ENCODE measurements around the gene HAGH. TPM values are rescaled to one million over a fixed set of nuclear protein-coding genes. Genes with fewer than 3 reads are reported as not detected.

HAGH gene
- polyA plus RNA-seq, 1 donor from 2014 or later = 163 TPM

GRCh38 chr16:1794908-1795666, 31.5 kb downstream of the HAGH start:
- Histone ChIP-seq H3K9me3 (ENCODE audit: low read length) (no peaks in the 10 kb centered on the region), H3K4me3 (ENCODE audit: low read length) (no peak overlapping the region), H3K9me2 (ENCODE audit: insufficient read depth, low read length) (no peaks in the 10 kb centered on the region), H4K20me1 (ENCODE audit: insufficient read depth) (no peaks in the 10 kb centered on the region), H2AFZ (ENCODE audit: low read depth, low read length) (no peak overlapping the region), H3K4me2 (ENCODE audit: low read length) (no peak overlapping the region), H3K27me3 (ENCODE audit: insufficient read depth, low read depth, low read length) (no peaks in the 10 kb centered on the region), H3K27ac (ENCODE audit: low read length) (no peak overlapping the region), H3F3A (ENCODE audit: insufficient read depth, low read length, poor library complexity, severe bottlenecking) (no peaks in the 10 kb centered on the region), H3K9ac (ENCODE audit: low read length) (no peak overlapping the region), H3K79me2 (replicated peaks; ENCODE audit: insufficient read depth, low read length) (no peaks in the 10 kb centered on the region), H3K36me3 (ENCODE audit: insufficient read depth, low read length) (no peaks in the 10 kb centered on the region)
- no peak for TF ChIP-seq EP300 (conservative IDR thresholded peaks at IDR 0.05; ENCODE audit: poor library complexity, severe bottlenecking)
- TF ChIP-seq POLR2AphosphoS5 (IDR thresholded peaks at IDR 0.05) = no peak

GRCh38 chr16:1794221-1794871, 32.3 kb downstream of the HAGH start:
- H3K4me2 ChIP-seq (ENCODE audit: low read length) = no peak overlapping the region
- H3K9ac ChIP-seq (ENCODE audit: low read length) = no peak overlapping the region
- TF ChIP-seq CTCF (IDR thresholded peaks at IDR 0.05; ENCODE audit: poor library complexity, severe bottlenecking) (no peak), TAF1 (IDR thresholded peaks at IDR 0.05; ENCODE audit: low read depth) (no peak), REST (IDR thresholded peaks at IDR 0.05; ENCODE audit: borderline replicate concordance) (no peak), MXI1 (conservative IDR thresholded peaks at IDR 0.05; ENCODE audit: poor library complexity, severe bottlenecking) (no peak), EP300 (conservative IDR thresholded peaks at IDR 0.05; ENCODE audit: poor library complexity, severe bottlenecking) (no peak), EZH2 (IDR thresholded peaks at IDR 0.05; ENCODE audit: borderline replicate concordance, insufficient read depth, low read length, poor library complexity, severe bottlenecking) (no peak), RAD21 (conservative IDR thresholded peaks at IDR 0.05) (no peak), POLR2AphosphoS5 (IDR thresholded peaks at IDR 0.05) (no peak), SMC3 (conservative IDR thresholded peaks at IDR 0.05; ENCODE audit: poor library complexity) (no peak)
- no peaks in the 10 kb centered on the region for H3F3A ChIP-seq (ENCODE audit: insufficient read depth, low read length, poor library complexity, severe bottlenecking)
- no peaks in the 10 kb centered on the region for H3K36me3 ChIP-seq (ENCODE audit: insufficient read depth, low read length)
- no peaks in the 10 kb centered on the region for H3K79me2 ChIP-seq (replicated peaks; ENCODE audit: insufficient read depth, low read length)
- no peak overlapping the region for H3K4me3 ChIP-seq (ENCODE audit: low read length)
- no peaks in the 10 kb centered on the region for H3K27me3 ChIP-seq (ENCODE audit: insufficient read depth, low read depth, low read length)
- no peaks in the 10 kb centered on the region for H3K9me3 ChIP-seq (ENCODE audit: low read length)
- no peaks in the 10 kb centered on the region for H3K9me2 ChIP-seq (ENCODE audit: insufficient read depth, low read length)
- H3K27ac ChIP-seq (ENCODE audit: low read length) = no peak overlapping the region
- H2AFZ ChIP-seq (ENCODE audit: low read depth, low read length) = no peak overlapping the region
- no peaks in the 10 kb centered on the region for H4K20me1 ChIP-seq (ENCODE audit: insufficient read depth)

Data from neural cell (in vitro differentiated cells).